NB4 (cell line): ENCODE results near the gene PIP4P1.

Source experiments
- POLR2A ChIP-seq: IDR thresholded peaks from 2 replicates; pipeline ENCODE4 v1.6.1; 2011; ENCODE audit warnings: mild to moderate bottlenecking; ENCODE audit not compliant: insufficient read length; ENCODE audit errors: extremely low read depth
- TF ChIP-seq, protein P1 (sequence below): IDR thresholded peaks from one replicate; pipeline ENCODE4 v1.5.1; 2012; ENCODE audit warnings: low read depth, low read length
- TF ChIP-seq, protein P2 (sequence below): IDR thresholded peaks from 2 replicates; pipeline ENCODE4 v1.6.1; 2011; ENCODE audit warnings: low read depth, low read length

DNA sequence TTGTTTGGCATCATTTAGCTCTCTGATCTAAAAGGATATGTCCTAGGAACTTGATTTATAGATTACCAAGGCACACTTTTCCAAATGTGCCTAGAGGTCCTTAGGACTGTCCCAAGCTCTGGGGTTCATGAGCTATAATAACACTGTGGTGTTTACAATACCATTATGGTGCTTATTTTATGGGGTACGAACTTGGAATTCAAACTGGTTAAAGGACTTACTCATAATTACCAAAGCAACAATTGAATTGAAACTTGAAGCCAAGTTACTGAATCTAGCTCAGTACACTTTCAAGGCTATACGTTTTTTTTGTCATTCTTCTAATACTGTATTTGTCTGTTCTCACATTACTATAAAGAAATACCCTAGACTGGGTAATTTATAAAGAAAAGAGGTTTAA is 38.3 kb downstream of the PIP4P1 start:
- TF ChIP-seq, protein P1, sequence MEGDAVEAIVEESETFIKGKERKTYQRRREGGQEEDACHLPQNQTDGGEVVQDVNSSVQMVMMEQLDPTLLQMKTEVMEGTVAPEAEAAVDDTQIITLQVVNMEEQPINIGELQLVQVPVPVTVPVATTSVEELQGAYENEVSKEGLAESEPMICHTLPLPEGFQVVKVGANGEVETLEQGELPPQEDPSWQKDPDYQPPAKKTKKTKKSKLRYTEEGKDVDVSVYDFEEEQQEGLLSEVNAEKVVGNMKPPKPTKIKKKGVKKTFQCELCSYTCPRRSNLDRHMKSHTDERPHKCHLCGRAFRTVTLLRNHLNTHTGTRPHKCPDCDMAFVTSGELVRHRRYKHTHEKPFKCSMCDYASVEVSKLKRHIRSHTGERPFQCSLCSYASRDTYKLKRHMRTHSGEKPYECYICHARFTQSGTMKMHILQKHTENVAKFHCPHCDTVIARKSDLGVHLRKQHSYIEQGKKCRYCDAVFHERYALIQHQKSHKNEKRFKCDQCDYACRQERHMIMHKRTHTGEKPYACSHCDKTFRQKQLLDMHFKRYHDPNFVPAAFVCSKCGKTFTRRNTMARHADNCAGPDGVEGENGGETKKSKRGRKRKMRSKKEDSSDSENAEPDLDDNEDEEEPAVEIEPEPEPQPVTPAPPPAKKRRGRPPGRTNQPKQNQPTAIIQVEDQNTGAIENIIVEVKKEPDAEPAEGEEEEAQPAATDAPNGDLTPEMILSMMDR = no peak
- no peak for TF ChIP-seq POLR2A
- TF ChIP-seq, protein P2, sequence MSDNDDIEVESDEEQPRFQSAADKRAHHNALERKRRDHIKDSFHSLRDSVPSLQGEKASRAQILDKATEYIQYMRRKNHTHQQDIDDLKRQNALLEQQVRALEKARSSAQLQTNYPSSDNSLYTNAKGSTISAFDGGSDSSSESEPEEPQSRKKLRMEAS = no peak
